Myocyte (in vitro differentiated cells): Measurements from ENCODE around the gene RAMP1. TPM values are rescaled to one million over a fixed set of nuclear protein-coding genes. Genes with fewer than 3 reads are reported as not detected.

ENCODE experiments used
- DNase-seq: peaks from one replicate; pipeline ENCODE4 v3.0.0-alpha.2; 2012; ENCODE audit warnings: low read depth
- total RNA-seq: library from RNA; depleted of rRNA; stranded (reverse); fragments of >200 nt; gene quantifications from 2 replicates; pipeline ENCODE4 v1.2.3, GENCODE V29; 2014

Gene RAMP1
- total RNA-seq, 1 donor from 2014 or later, result 20.9 TPM

GRCh38 chr2:237876061-237876526 lies 16.7 kb downstream of the RAMP1 start:
- no peak for DNase-seq

- DNase-seq, result no peak
Observed at GRCh38 chr2:237876532-237876931, 17.1 kb downstream of the RAMP1 start.

- DNase-seq, result no peak
Observed at GRCh38 chr2:237876951-237877491, 17.6 kb downstream of the RAMP1 start.

- no peak for DNase-seq
Observed at GRCh38 chr2:237877576-237878307, 18.3 kb downstream of the RAMP1 start.

- no peak for DNase-seq
Observed at GRCh38 chr2:237878321-237879057, 19.1 kb downstream of the RAMP1 start.

GRCh38 chr2:237879058-237879430 lies 19.6 kb downstream of the RAMP1 start:
- DNase-seq, result no peak

- DNase-seq, result no peak
Observed at GRCh38 chr2:237879991-237880560, 20.7 kb downstream of the RAMP1 start.

- DNase-seq, result no peak
Observed at GRCh38 chr2:237882510-237883481, 23.4 kb downstream of the RAMP1 start.

- DNase-seq, result no peak
Observed at GRCh38 chr2:237883951-237884446, 24.6 kb downstream of the RAMP1 start.

GRCh38 chr2:237884681-237885080 lies 25.3 kb downstream of the RAMP1 start:
- no peak for DNase-seq

- DNase-seq, result no peak
Observed at GRCh38 chr2:237885111-237885930, 25.9 kb downstream of the RAMP1 start.

- DNase-seq, result no peak
Observed at GRCh38 chr2:237885931-237886684, 26.7 kb downstream of the RAMP1 start.

- DNase-seq, result no peak
Observed at GRCh38 chr2:237886685-237887481, 27.5 kb downstream of the RAMP1 start.

GRCh38 chr2:237888389-237888788 lies 29.0 kb downstream of the RAMP1 start:
- peak; percentile 35 for DNase-seq

GRCh38 chr2:237889016-237889415 lies 29.6 kb downstream of the RAMP1 start:
- no peak for DNase-seq

- DNase-seq, result no peak
Observed at GRCh38 chr2:237889811-237890210, 30.4 kb downstream of the RAMP1 start.

- no peak for DNase-seq
Observed at GRCh38 chr2:237892478-237892877, 33.1 kb downstream of the RAMP1 start.

- no peak for DNase-seq
Observed at GRCh38 chr2:237892984-237893595, 33.7 kb downstream of the RAMP1 start.
